ENCODE data around the gene LENG8. TPM values are rescaled to one million over a fixed set of nuclear protein-coding genes. Genes with fewer than 3 reads are reported as not detected.

Gene LENG8
- total RNA-seq, 2 experiments from 2014 or later: 165 to 170 TPM

GRCh38 chr19:54475706-54476105 lies 26.7 kb downstream of the LENG8 start:
- ATAC-seq (no peak), DNase-seq (no peak)
- CTCF ChIA-PET: no interaction called here
- peaks cover 12% of the 10 kb centered on the region for H3K4me1 Mint-ChIP-seq (ENCODE audit: low read depth)
- POLR2A ChIA-PET: no interaction called here
- H3K9me3 Mint-ChIP-seq: no peaks in the 10 kb centered on the region
- peaks cover 20% of the 10 kb centered on the region for H3K27me3 Mint-ChIP-seq
- intact Hi-C loops (cut with micrococcal nuclease): loop anchor here (5.0 kb wide), 1 partner anchor 197 kb away; no protein-coding TSS in a partner anchor
- no peaks in the 10 kb centered on the region for H3K36me3 Mint-ChIP-seq (ENCODE audit: low read depth)
- no peak for TF ChIP-seq CTCF (IDR thresholded peaks at IDR 0.05)
- no peak overlapping the region for H3K4me3 Mint-ChIP-seq
- H3K27ac Mint-ChIP-seq: no peak overlapping the region

GRCh38 chr19:54477650-54478049 lies 28.7 kb downstream of the LENG8 start:
- ChIA-PET POLR2A (no interaction called here), CTCF (interaction anchor here (1.3 to 6.6 kb wide), 4 partner anchors 174 to 203 kb away, joined by 3 to 66 read pairs (median 4); no protein-coding TSS in a partner anchor)
- ATAC-seq: no peak
- intact Hi-C loops (cut with micrococcal nuclease): loop anchor here (5.0 kb wide), 1 partner anchor 195 kb away; no protein-coding TSS in a partner anchor
- Mint-ChIP-seq H3K36me3 (ENCODE audit: low read depth) (no peaks in the 10 kb centered on the region), H3K27ac (no peak overlapping the region), H3K27me3 (peaks cover 22% of the 10 kb centered on the region), H3K4me3 (no peak overlapping the region), H3K4me1 (ENCODE audit: low read depth) (peaks cover 11% of the 10 kb centered on the region), H3K9me3 (no peaks in the 10 kb centered on the region)
- TF ChIP-seq CTCF (IDR thresholded peaks at IDR 0.05): no peak
- no peak for DNase-seq

- Mint-ChIP-seq H3K36me3 (ENCODE audit: low read depth) (no peaks in the 10 kb centered on the region), H3K27ac (no peak overlapping the region), H3K4me3 (no peak overlapping the region), H3K4me1 (ENCODE audit: low read depth) (peaks cover 4% of the 10 kb centered on the region), H3K9me3 (no peaks in the 10 kb centered on the region), H3K27me3 (peaks cover 18% of the 10 kb centered on the region)
- ATAC-seq (peak; percentile 68), DNase-seq (peak; percentile 49)
- POLR2A ChIA-PET: no interaction called here
- CTCF ChIA-PET: interaction anchor here (0.7 to 6.6 kb wide), 15 partner anchors 9 to 201 kb away, joined by 3 to 66 read pairs (median 4); no protein-coding TSS in a partner anchor
- intact Hi-C loops (cut with micrococcal nuclease): loop anchor here (5.0 kb wide), 1 partner anchor 194 kb away; no protein-coding TSS in a partner anchor
- peak; percentile 75 for TF ChIP-seq CTCF (IDR thresholded peaks at IDR 0.05)
Observed at GRCh38 chr19:54478677-54479266, 29.8 kb downstream of the LENG8 start.

- ATAC-seq (no peak), DNase-seq (no peak)
- Mint-ChIP-seq H3K4me3 (no peak overlapping the region), H3K36me3 (ENCODE audit: low read depth) (no peaks in the 10 kb centered on the region), H3K27me3 (peaks cover 24% of the 10 kb centered on the region), H3K4me1 (ENCODE audit: low read depth) (peaks cover 4% of the 10 kb centered on the region), H3K27ac (no peak overlapping the region), H3K9me3 (no peaks in the 10 kb centered on the region)
- TF ChIP-seq CTCF (IDR thresholded peaks at IDR 0.05): no peak
- ChIA-PET CTCF (interaction anchor here (1.0 to 6.6 kb wide), 12 partner anchors 10 to 203 kb away, joined by 3 to 66 read pairs (median 6); no protein-coding TSS in a partner anchor), POLR2A (no interaction called here)
- intact Hi-C loops (cut with micrococcal nuclease): no loop called here
Observed at GRCh38 chr19:54480051-54480450, 31.1 kb downstream of the LENG8 start.

- intact Hi-C loops (cut with micrococcal nuclease): no loop called here
- Mint-ChIP-seq H3K27me3 (peaks cover 25% of the 10 kb centered on the region), H3K4me3 (no peak overlapping the region), H3K4me1 (ENCODE audit: low read depth) (peaks cover 4% of the 10 kb centered on the region), H3K9me3 (no peaks in the 10 kb centered on the region), H3K36me3 (ENCODE audit: low read depth) (no peaks in the 10 kb centered on the region), H3K27ac (no peak overlapping the region)
- TF ChIP-seq CTCF (IDR thresholded peaks at IDR 0.05): peak; percentile 92
- ChIA-PET CTCF (interaction anchor here (0.7 to 6.6 kb wide), 18 partner anchors 9 to 202 kb away, joined by 3 to 66 read pairs (median 4); no protein-coding TSS in a partner anchor), POLR2A (no interaction called here)
- DNase-seq: peak; percentile 49
- ATAC-seq: peak; percentile 58
Observed at GRCh38 chr19:54481326-54481930, 32.4 kb downstream of the LENG8 start.

All from activated CD8-positive, alpha-beta T cell treated with anti-CD3 and anti-CD28 coated beads for 36 hours (primary cell).